MCF 10A (cell line): ENCODE measurements around the gene LINC01488. TPM values are rescaled to one million over a fixed set of nuclear protein-coding genes. Genes with fewer than 3 reads are reported as not detected.

ENCODE experiments used
- BruUV-seq: library from RNA; stranded (reverse); fragments of 400-500 nt; replicated peaks from 2 replicates; lab custom pipeline; 2021; lab: Mats Ljungman, UMichigan
- CTCF ChIA-PET: fragments of 300-600 bp; sonication (Branson Sonifier 250); formaldehyde crosslinking; extraction: SDS; loops from one replicate; lab custom pipeline; 2021; ENCODE audit warnings: antibody characterized with exemption, inconsistent platforms; lab: Yijun Ruan, JAX
- POLR2A ChIA-PET: fragments of 300-600, 350-650 bp; sonication (Branson Sonifier 250); formaldehyde crosslinking; extraction: SDS; loops from one replicate; lab custom pipeline; 2020; ENCODE audit warnings: antibody characterized with exemption, inconsistent platforms; lab: Yijun Ruan, JAX
- DNase-seq: peaks from one replicate; pipeline ENCODE4 v3.0.0-alpha.2; 2018; ENCODE audit not compliant: unreplicated experiment
- H3K27ac Mint-ChIP-seq: one replicate; pipeline ENCODE4 v1.8.0; 2022; ENCODE audit warnings: mild to moderate bottlenecking, low read depth, mixed read lengths; ENCODE audit not compliant: unreplicated experiment
- H3K27me3 Mint-ChIP-seq: one replicate; pipeline ENCODE4 v1.8.0; 2022; ENCODE audit warnings: mixed read lengths; ENCODE audit not compliant: insufficient read depth, unreplicated experiment
- H3K36me3 Mint-ChIP-seq: one replicate; pipeline ENCODE4 v1.8.0; 2022; ENCODE audit warnings: mild to moderate bottlenecking, moderate library complexity, mixed read lengths; ENCODE audit not compliant: insufficient read depth, unreplicated experiment
- H3K4me1 Mint-ChIP-seq: one replicate; pipeline ENCODE4 v1.8.0; 2022; ENCODE audit warnings: mixed read lengths; ENCODE audit not compliant: insufficient read depth, unreplicated experiment
- H3K4me3 Mint-ChIP-seq: one replicate; pipeline ENCODE4 v1.8.0; 2022; ENCODE audit warnings: mild to moderate bottlenecking, moderate library complexity, mixed read lengths; ENCODE audit not compliant: unreplicated experiment
- H3K9me3 Mint-ChIP-seq: one replicate; pipeline ENCODE4 v1.8.0; 2022; ENCODE audit warnings: mixed read lengths; ENCODE audit not compliant: unreplicated experiment
- CTCF ChIP-seq: fragments of 200-600 bp; IDR thresholded peaks from one replicate; pipeline ENCODE4 v1.8.0; 2022; ENCODE audit warnings: antibody characterized with exemption, mild to moderate bottlenecking; ENCODE audit not compliant: unreplicated experiment
- intact Hi-C: fragments of 100-400 bp; cut with micrococcal nuclease; formaldehyde crosslinking; loops from 2 replicates; pipeline ENCODE4 v1.14.1; 2022
- total RNA-seq: library from RNA; stranded (reverse); gene quantifications from 2 replicates; pipeline ENCODE4 v1.2.3, GENCODE V29; 2022

Gene LINC01488
- total RNA-seq, 1 experiment from 2014 or later: not detected

GRCh38 chr11:69435161-69435986 is 46.1 kb upstream of the LINC01488 start:
- BruUV-seq: no TSS peak
- CTCF ChIA-PET: interaction anchor here (0.7 kb wide), 1 partner anchor 48 kb away, joined by 3 read pairs; no protein-coding TSS in a partner anchor
- H3K4me3 Mint-ChIP-seq: no peak overlapping the region
- H3K27ac Mint-ChIP-seq: no peak overlapping the region
- no peak for DNase-seq
- no peaks in the 10 kb centered on the region for H3K27me3 Mint-ChIP-seq
- intact Hi-C loops: no loop called here
- POLR2A ChIA-PET: interaction anchor here (0.6 kb wide), 1 partner anchor 235 kb away, joined by 3 read pairs; no protein-coding TSS in a partner anchor
- no peaks in the 10 kb centered on the region for H3K9me3 Mint-ChIP-seq
- H3K36me3 Mint-ChIP-seq: no peaks in the 10 kb centered on the region
- H3K4me1 Mint-ChIP-seq: peaks cover 25% of the 10 kb centered on the region
- TF ChIP-seq CTCF: no peak

GRCh38 chr11:69436041-69436982 is 45.2 kb upstream of the LINC01488 start:
- H3K27ac Mint-ChIP-seq: no peak overlapping the region
- H3K9me3 Mint-ChIP-seq: no peaks in the 10 kb centered on the region
- CTCF ChIA-PET: interaction anchor here (0.7 to 1.1 kb wide), 4 partner anchors 12 to 323 kb away, joined by 3 to 5 read pairs (median 3); no protein-coding TSS in a partner anchor
- no peak for DNase-seq
- H3K27me3 Mint-ChIP-seq: no peaks in the 10 kb centered on the region
- peaks cover 21% of the 10 kb centered on the region for H3K4me1 Mint-ChIP-seq
- BruUV-seq: no TSS peak
- intact Hi-C loops: no loop called here
- TF ChIP-seq CTCF: no peak
- no peak overlapping the region for H3K4me3 Mint-ChIP-seq
- POLR2A ChIA-PET: interaction anchor here (0.6 kb wide), 1 partner anchor 234 kb away, joined by 3 read pairs; no protein-coding TSS in a partner anchor
- H3K36me3 Mint-ChIP-seq: no peaks in the 10 kb centered on the region

GRCh38 chr11:69437001-69437875 is 44.2 kb upstream of the LINC01488 start:
- Mint-ChIP-seq H3K4me1 (peaks cover 18% of the 10 kb centered on the region), H3K27ac (no peak overlapping the region), H3K27me3 (no peaks in the 10 kb centered on the region), H3K36me3 (no peaks in the 10 kb centered on the region), H3K4me3 (no peak overlapping the region), H3K9me3 (no peaks in the 10 kb centered on the region)
- peak; percentile 41 for DNase-seq
- POLR2A ChIA-PET: no interaction called here
- CTCF ChIA-PET: interaction anchor here (0.9 to 1.1 kb wide), 3 partner anchors 11 to 324 kb away, joined by 3 to 5 read pairs (median 3); no protein-coding TSS in a partner anchor
- intact Hi-C loops: no loop called here
- BruUV-seq: no TSS peak
- TF ChIP-seq CTCF: no peak
